COLO668 (cell line): ENCODE measurements around the gene MAST4.

Experiments used
- DNase-seq: peaks from one replicate; lab custom pipeline; 2025; ENCODE audit not compliant: unreplicated experiment; lab: John Stamatoyannopoulos, UW

The MAST4 gene

GRCh38 chr5:66985417-66985816 lies 389.2 kb downstream of the MAST4 start:
- no peak for DNase-seq

GRCh38 chr5:66986009-66986408 lies 389.8 kb downstream of the MAST4 start:
- no peak for DNase-seq

GRCh38 chr5:66986534-66986933 lies 390.3 kb downstream of the MAST4 start:
- no peak for DNase-seq

- no peak for DNase-seq
Observed at GRCh38 chr5:66987126-66987525, 390.9 kb downstream of the MAST4 start.

GRCh38 chr5:66987540-66987939 lies 391.3 kb downstream of the MAST4 start:
- no peak for DNase-seq

GRCh38 chr5:66987949-66988838 lies 392.0 kb downstream of the MAST4 start:
- no peak for DNase-seq

- no peak for DNase-seq
Observed at GRCh38 chr5:66989286-66989685, 393.1 kb downstream of the MAST4 start.

- DNase-seq: no peak
Observed at GRCh38 chr5:66989781-66990180, 393.6 kb downstream of the MAST4 start.

- no peak for DNase-seq
Observed at GRCh38 chr5:66991746-66992145, 395.6 kb downstream of the MAST4 start.

GRCh38 chr5:66992547-66992946 lies 396.4 kb downstream of the MAST4 start:
- DNase-seq: no peak

- no peak for DNase-seq
Observed at GRCh38 chr5:66993448-66993847, 397.3 kb downstream of the MAST4 start.

GRCh38 chr5:66993882-66994281 lies 397.7 kb downstream of the MAST4 start:
- DNase-seq: no peak

- DNase-seq: no peak
Observed at GRCh38 chr5:66994790-66995189, 398.6 kb downstream of the MAST4 start.

GRCh38 chr5:67000794-67001475 lies 404.7 kb downstream of the MAST4 start:
- no peak for DNase-seq

GRCh38 chr5:67002832-67003684 lies 406.9 kb downstream of the MAST4 start:
- DNase-seq: no peak

GRCh38 chr5:67003685-67003934 lies 407.4 kb downstream of the MAST4 start:
- no peak for DNase-seq

- DNase-seq: peak; percentile 83
Observed at GRCh38 chr5:67003935-67004729, 407.9 kb downstream of the MAST4 start.

GRCh38 chr5:67004730-67005350 lies 408.6 kb downstream of the MAST4 start:
- peak; percentile 4 for DNase-seq

- no peak for DNase-seq
Observed at GRCh38 chr5:67005737-67006499, 409.7 kb downstream of the MAST4 start.

- DNase-seq: no peak
Observed at GRCh38 chr5:67006500-67006848, 410.3 kb downstream of the MAST4 start.
